CD4-positive, alpha-beta T cell treated with Interleukin-2 at 100 ng/mL for 4 hours (primary cell): ENCODE measurements around the gene UBXN11.
A peak's percentile ranks its signal among the peaks of the same experiment; 100 is the strongest.

Experiments
- DNase-seq: peaks from one replicate; pipeline ENCODE4 v3.0.0-alpha.2; 2020; ENCODE audit warnings: low spot score

The UBXN11 gene

DNA sequence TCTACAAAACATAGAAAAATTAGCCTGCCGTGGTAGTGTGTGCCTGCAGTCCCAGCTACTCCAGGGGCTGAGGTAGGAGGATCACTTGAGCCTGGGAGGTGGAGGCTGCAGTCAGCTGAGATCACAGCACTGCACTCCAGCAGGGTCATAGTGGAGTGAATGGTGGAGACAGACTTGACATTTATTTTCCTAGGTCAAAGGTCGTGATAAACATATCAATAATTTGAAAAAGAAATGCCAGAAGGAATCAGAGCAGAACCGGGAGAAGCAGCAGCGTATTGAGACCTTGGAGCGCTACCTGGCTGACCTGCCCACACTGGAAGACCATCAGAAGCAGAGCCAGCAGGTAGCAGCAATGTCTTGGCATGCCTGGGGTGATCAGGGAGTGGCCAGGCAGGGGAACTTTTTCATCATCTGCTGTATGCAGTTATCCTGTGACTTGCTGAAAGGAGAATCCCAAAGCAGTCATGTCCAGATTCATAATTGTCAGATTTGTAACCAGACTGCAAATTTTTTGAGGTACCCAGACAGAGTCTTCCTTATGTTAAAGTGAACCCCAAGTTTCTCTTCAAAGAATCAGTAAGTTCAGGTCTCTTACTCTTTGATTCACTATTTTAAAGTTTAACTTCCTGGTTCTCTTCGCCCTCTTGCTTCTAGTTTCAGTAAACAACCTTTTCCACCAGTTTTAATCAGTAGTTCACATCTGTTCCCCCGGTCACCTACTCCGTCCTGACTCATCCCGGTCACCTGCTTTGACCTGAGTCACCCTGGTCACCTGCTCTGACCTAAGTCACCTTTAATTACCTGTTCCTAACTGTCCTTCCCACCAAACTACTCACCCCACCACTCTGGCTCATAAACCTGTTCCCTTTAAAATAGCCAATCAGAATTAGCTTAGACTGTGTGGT, 37.9 kb downstream of the UBXN11 start:
- no peak for DNase-seq

DNA sequence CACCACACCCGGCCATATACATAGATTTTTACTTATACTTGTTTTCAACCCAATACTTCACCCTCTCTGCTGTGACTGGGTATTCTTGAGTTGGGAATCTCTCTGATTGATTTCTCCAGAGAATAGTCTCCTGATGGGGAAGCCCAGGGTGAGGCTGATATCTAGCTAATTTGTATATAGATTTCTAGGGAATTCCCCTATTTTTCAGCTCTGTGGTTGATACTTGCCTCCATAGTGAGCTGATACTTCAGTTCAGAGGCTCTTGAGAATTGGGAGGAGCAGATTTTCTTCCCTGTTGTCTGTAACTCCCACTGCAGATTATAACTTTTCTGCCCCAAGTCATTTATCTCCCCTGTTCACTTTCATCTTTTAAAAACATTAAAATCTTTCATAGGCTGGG, 41.0 kb downstream of the UBXN11 start:
- no peak for DNase-seq

DNA sequence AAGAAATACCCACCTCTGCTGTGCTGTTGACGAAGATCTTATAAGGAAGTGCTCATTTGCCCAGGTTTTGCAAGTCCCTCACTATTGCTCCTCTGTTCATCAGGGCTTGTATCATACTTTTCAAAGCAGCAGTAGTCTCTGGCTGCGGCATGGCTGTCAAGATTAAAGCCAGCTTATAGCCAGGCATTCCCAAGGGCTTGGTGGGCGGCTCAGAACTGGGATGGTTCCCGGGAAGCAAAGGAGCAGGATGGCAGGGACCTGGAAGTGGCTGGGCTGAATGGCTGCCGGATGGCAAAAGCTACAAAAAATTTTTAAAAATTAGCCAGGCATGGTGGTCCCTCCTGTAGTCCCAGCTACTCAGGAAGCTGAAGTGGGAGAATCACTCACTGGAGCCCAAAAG, 43.2 kb downstream of the UBXN11 start:
- no peak for DNase-seq

DNA sequence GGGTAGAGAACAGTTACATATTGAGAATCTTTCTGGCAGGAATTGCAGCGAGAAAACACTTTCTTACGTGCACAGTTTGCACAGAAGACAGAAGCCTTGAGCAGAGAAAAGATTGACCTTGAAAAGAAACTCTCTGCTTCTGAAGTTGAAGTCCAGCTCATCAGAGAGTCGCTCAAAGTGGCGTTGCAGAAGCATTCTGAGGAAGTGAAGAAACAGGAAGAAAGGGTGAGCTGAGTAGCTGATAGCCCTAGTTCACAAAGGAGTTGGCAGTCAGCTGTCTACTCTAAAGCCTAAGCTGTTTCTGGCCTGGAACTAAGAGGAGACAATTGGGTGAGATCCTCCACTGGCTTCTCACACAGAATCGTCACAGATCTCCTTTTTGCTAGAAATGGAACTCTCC, 46.9 kb downstream of the UBXN11 start:
- DNase-seq: no peak

DNA sequence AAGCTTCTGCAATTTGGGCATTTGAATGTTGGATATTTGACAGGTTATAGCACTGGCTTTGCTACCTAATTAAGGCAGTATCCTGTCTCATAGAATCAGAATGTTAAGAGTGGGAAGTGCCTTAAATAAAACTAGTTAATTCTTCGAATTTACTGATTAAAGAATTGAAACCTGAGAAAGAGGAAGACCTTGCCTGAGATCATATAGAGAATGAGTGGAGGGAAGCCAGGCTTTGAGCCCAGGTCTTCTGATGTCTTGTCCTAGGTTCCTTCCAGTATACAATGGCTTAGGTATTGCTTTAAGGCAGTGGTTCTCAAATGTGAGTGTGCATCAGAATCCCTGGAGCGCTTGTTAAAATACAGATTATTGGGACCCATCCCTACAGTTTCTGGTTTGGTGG, 47.4 kb downstream of the UBXN11 start:
- no peak for DNase-seq

DNA sequence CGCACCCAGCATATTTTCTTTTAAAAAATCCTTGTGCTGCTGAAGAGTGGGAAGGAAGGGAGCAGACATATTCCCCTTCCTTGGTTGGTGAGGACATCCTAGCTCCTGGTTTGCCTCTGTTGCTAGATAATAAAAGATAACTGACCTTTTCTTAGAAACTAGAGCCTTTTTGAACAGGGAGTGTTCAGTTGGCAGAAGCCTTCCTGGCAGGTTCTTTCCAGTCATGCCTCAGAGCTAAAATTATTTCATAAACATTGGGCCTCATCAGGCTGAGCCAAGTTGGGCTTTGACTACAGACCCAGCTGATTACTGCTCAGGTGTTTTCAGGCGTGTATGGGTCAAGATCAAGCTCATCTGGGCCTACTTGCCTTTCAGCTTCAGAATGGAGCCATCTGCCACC, 49.2 kb downstream of the UBXN11 start:
- no peak for DNase-seq

DNA sequence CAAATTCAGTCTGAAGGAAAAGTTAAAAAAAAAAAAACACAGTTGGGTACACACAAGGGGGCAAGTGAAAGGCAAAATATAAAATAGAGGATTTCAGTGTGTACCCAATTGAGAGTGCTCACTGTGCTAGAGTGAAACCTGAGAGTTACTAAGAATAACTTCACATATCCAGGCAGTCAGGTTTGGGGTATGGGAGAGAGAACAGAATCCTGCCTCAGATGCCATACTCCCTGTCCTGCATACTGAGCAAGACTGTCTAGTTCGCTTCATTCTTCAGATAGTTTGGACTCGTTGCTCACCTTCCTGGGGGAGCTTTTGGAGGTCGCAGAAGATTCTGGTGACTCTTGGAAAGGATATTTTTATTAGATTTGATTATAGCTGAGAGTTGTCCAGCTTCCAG, 52.0 kb downstream of the UBXN11 start:
- no peak for DNase-seq

DNA sequence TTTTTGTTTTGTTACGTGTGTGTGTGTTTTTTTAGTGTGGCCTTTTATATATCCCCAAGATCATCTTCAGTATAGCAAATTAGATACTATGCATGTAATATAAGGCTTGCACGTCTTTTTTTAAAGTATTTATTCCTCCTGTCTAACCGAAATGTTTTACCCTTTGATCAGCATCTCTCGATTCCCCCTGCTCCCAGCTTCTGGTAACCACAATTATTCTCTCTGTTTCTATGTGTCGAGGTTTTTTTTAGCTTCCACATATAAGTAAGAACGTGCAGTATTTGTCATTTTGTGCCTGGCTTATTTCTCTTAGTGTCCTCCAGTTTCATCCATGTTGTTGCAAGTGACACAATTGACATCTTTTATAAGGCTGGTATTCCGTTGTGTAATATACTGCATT, 53.7 kb downstream of the UBXN11 start:
- no peak for DNase-seq

DNA sequence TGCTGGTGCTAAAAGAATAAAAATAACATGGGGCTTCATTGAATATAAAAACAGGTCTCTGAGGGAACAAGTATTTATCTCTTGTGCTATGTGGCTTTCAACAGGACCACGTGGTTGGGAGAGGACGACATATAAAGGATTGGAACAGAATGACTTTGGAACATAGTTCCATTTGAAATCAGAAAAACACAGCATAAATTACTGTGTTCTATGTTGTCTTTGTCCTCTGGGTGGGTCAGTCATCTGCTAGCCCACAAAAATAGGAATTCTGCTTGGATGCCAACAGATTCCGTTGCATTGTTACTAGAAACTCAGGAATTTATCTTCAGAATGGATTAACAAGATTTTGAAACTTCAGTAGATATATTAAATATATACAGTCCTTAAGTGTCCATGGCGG, 66.5 kb downstream of the UBXN11 start:
- no peak for DNase-seq

DNA sequence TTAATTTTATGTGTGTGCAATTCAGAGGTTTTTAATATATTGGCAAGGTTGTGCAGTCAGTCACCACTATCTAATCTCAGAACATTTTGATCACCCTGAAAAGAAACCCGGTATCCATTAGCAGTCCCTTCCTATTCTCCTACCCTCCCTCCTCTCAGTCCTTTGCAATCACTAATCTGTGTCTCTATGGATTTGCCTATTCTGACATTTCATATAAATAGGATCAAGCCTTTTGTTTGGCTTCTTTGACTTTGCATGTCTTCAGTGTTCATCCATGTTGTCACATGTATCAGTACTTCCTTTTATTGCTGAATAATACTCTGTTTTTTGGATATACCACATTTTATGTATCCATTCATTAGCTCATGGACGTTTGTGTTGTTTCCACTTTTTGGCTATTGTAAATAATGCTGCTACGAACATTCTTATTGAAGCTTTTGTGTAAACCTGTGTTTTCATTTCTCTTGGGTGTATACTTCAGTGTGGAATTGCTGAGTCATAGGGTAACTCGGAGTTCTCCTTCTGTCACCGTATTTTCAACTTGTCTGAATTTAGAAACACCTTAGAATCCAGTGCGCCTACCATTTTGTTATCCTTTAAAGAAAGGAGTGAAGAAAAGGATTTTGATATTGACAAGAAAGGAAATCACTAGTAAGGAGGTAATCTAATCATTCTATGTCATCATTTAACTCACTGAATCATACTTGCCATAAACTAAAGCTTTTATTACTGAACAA, 69.0 kb downstream of the UBXN11 start:
- peak; percentile 3 for DNase-seq

DNA sequence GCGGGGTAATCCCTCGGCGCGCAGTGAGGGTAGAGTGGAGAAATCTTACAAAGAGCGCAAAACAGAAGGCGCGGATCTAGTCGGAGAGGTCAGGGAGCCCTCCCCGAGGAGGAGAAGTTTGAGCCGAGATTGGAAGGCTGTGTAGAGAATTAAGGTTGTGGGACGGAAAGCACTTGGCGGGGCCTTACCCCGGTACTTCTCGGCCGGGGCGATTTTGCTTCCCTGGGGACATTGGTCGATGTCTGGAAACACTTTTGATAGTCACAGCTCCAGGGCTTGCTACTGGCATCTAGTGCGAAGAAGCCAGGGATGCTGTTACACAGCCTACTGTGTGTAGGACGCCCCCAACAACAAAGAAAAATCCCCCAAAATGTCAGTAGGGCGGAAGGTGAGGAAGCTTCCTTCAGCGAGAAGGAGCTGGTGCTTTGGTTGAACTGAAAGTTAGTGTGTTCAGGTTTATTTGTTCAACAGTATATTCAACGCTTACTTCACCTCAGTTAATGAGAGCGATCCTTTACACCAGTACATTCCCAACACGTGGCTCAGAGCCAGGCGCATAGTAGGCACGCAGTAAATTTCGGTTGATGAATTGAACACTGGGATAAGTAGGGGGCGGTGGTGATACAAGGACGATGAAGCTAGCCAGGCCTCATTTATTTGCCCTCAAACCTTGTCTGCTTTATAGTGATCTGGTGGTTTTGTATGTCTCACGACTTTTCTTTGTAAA, 71.6 kb downstream of the UBXN11 start:
- peak; percentile 23 for DNase-seq

DNA sequence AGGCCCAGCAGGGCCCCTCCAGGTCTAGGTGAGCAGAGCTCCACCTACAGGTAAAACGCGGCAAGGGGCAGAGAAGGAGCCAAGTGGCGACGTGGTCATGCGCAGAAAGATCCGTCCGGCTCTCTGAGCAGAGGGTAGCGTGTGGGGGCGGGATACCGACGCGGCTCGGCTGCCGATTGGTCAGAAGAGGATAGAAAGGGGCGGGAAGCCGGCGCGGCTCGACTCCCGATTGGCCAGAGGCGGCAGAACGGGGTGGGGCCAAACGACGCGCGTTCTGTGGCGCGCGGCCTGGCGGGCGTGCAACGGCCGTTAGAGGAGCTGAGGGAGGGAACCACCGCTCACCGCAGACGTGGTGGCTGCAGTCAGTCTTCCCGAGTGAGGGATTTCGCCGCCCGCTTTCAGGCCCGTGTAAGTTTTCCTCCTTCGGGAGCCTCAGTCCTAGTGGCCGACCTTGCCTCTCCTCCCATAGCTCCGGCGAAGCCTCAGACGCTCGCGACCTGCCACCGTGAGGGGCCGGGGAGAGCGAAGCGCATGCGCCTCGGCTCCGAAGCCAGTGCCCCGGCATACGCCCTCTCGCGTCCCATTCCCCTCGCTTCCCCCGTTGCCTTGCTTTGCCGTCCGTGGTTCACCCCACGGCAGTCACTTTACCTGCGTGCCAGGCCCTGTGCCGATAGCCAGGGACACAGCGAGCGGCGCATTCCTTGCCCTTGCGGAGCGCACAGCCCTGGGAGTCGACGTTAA, 72.4 kb downstream of the UBXN11 start, which contains the start of gene CEP85:
Gene CEP85, plus strand, starts transcription at position 298 of the 741 bp plus-strand sequence. CDS start 5,584 bp downstream, outside the sequence.
- DNase-seq: peak; percentile 98
